Posterior cingulate gyrus (tissue), 11 donors: ENCODE results near the gene GDF10.

Experiments used
- DNase-seq, 10 donors: peaks; one replicate each; pipeline versions ENCODE4 v3.0.0 to v3.0.0-alpha.2; 2020 to 2021; ENCODE audit warnings: mixed read lengths in 3 of 10
- intact Hi-C: fragments of 100-400 bp; cut with DNase I; formaldehyde crosslinking; loops from one replicate; pipeline ENCODE4 v1.15.1; 2023

GDF10 gene

GRCh38 chr10:47311193-47311931 is 11.4 kb downstream of the GDF10 start:
- intact Hi-C loops: no loop called here
- DNase-seq: peak in 2 of 10 donors; percentile 56 to 78

- peak; percentile 70 to 98 (median 89) for DNase-seq
- intact Hi-C loops: loop anchor here (1.0 kb wide), 1 partner anchor 288 kb away; no protein-coding TSS in a partner anchor
These were observed 12.1 kb downstream of the GDF10 start for GRCh38 chr10:47311932-47312662.

GRCh38 chr10:47312663-47312995 is 12.6 kb downstream of the GDF10 start:
- DNase-seq: peak in 2 of 10 donors; percentile 40 to 63
- intact Hi-C loops: loop anchor here (1.0 kb wide), 1 partner anchor 288 kb away; no protein-coding TSS in a partner anchor

- DNase-seq: peak in 1 of 10 donors; percentile 63
- intact Hi-C loops: no loop called here
These were observed 14.5 kb downstream of the GDF10 start for GRCh38 chr10:47314416-47314970.

- intact Hi-C loops: no loop called here
- DNase-seq: peak in 1 of 10 donors; percentile 31
These were observed 15.4 kb downstream of the GDF10 start for GRCh38 chr10:47315421-47315820.

- DNase-seq: peak in 1 of 10 donors; percentile 48
- intact Hi-C loops: no loop called here
These were observed 16.1 kb downstream of the GDF10 start for GRCh38 chr10:47316131-47316530.

GRCh38 chr10:47317251-47317650 is 17.3 kb downstream of the GDF10 start:
- intact Hi-C loops: no loop called here

GRCh38 chr10:47318706-47319105 is 18.7 kb downstream of the GDF10 start:
- intact Hi-C loops: no loop called here

More at GRCh38 chr10:47317251-47317650, 17.3 kb downstream of the GDF10 start:
- DNase-seq: peak in 2 of 10 donors; percentile 10 to 50

GRCh38 chr10:47319784-47320183 is 19.8 kb downstream of the GDF10 start:
- DNase-seq: peak in 2 of 10 donors; percentile 26 to 55
- intact Hi-C loops: no loop called here

More at GRCh38 chr10:47318706-47319105, 18.7 kb downstream of the GDF10 start:
- DNase-seq: peak in 1 of 10 donors; percentile 30

- DNase-seq: peak in 2 of 10 donors; percentile 28 to 44
- intact Hi-C loops: no loop called here
These were observed 20.8 kb downstream of the GDF10 start for GRCh38 chr10:47320812-47321211.

- intact Hi-C loops: no loop called here
- peak in 2 of 10 donors; percentile 33 to 46 for DNase-seq
These were observed 21.7 kb downstream of the GDF10 start for GRCh38 chr10:47321521-47322195.

GRCh38 chr10:47322300-47323061 is 22.5 kb downstream of the GDF10 start, which contains the start of gene GDF2:
TSS of gene GDF2 (plus strand) at chr10:47322454. CDS start at chr10:47322669, 215 bp downstream.
- intact Hi-C loops: no loop called here
- DNase-seq: peak in 2 of 10 donors; percentile 63 to 83

GRCh38 chr10:47323087-47323486 is 23.1 kb downstream of the GDF10 start:
- intact Hi-C loops: no loop called here
- DNase-seq: peak in 1 of 10 donors; percentile 12

GRCh38 chr10:47323636-47324296 is 23.8 kb downstream of the GDF10 start:
- DNase-seq: peak in 1 of 10 donors; percentile 20

GRCh38 chr10:47325303-47326291 is 25.6 kb downstream of the GDF10 start:
- intact Hi-C loops: no loop called here
- DNase-seq: peak in 2 of 10 donors; percentile 64 to 75

More at GRCh38 chr10:47323636-47324296, 23.8 kb downstream of the GDF10 start:
- intact Hi-C loops: no loop called here

GRCh38 chr10:47326306-47326926 is 26.4 kb downstream of the GDF10 start:
- intact Hi-C loops: no loop called here
- DNase-seq: peak in 2 of 10 donors; percentile 35 to 77

GRCh38 chr10:47326927-47327330 is 26.9 kb downstream of the GDF10 start:
- peak in 2 of 10 donors; percentile 20 to 70 for DNase-seq
- intact Hi-C loops: no loop called here
